HepG2 (cell line): ENCODE results near the gene RABGGTA. TPM values are rescaled to one million over a fixed set of nuclear protein-coding genes. Genes with fewer than 3 reads are reported as not detected.

Source experiments
- ELF1 ChIP-seq: sonication (generic); formaldehyde crosslinking; IDR thresholded peaks from 2 replicates; pipeline ENCODE4 v1.4.0; 2020; ENCODE audit warnings: missing genetic modification reagents
- NR2F1 ChIP-seq, 2 experiments: fragments of 450-650 bp in 1 of 2; formaldehyde crosslinking in 1 of 2; IDR thresholded peaks; 2 replicates each; pipeline versions ENCODE4 v1.5.0 to v1.6.1; 2016 to 2020; ENCODE audit warnings: mild to moderate bottlenecking in 1 of 2, missing compliant biosample characterization in 1 of 2, missing genetic modification reagents in 1 of 2, moderate library complexity in 1 of 2
- PAXIP1 ChIP-seq: sonication (generic); formaldehyde crosslinking; conservative IDR thresholded peaks from 2 replicates; pipeline ENCODE4 v1.4.0; 2020; ENCODE audit warnings: mild to moderate bottlenecking, missing genetic modification reagents, moderate library complexity
- SP5 ChIP-seq: IDR thresholded peaks from 2 replicates; pipeline ENCODE4 v1.6.1; 2016; ENCODE audit warnings: low read depth, borderline replicate concordance
- STAG1 ChIP-seq: sonication (generic); formaldehyde crosslinking; IDR thresholded peaks from 2 replicates; pipeline ENCODE4 v1.4.0; 2020; ENCODE audit warnings: missing genetic modification reagents
- YEATS2 ChIP-seq: sonication (generic); formaldehyde crosslinking; IDR thresholded peaks from 2 replicates; pipeline ENCODE4 v1.4.0; 2020; ENCODE audit warnings: missing genetic modification reagents, borderline replicate concordance
- ZBTB20 ChIP-seq: sonication (generic); formaldehyde crosslinking; IDR thresholded peaks from 2 replicates; pipeline ENCODE4 v1.8.1; 2023; ENCODE audit warnings: missing genetic modification reagents, low read depth, mild to moderate bottlenecking, borderline replicate concordance
- ZBTB8A ChIP-seq: sonication (generic); formaldehyde crosslinking; IDR thresholded peaks from 2 replicates; pipeline ENCODE4 v1.4.0; 2020; ENCODE audit warnings: mild to moderate bottlenecking, low read depth, missing genetic modification reagents, borderline replicate concordance
- ZNF101 ChIP-seq: sonication (generic); formaldehyde crosslinking; IDR thresholded peaks from 2 replicates; pipeline ENCODE4 v1.4.0; 2020; ENCODE audit warnings: mild to moderate bottlenecking, low read depth, missing genetic modification reagents, borderline replicate concordance
- ZNF142 ChIP-seq: sonication (generic); formaldehyde crosslinking; IDR thresholded peaks from 2 replicates; pipeline ENCODE4 v1.4.0; 2020; ENCODE audit warnings: missing genetic modification reagents
- ZNF547 ChIP-seq: sonication (generic); formaldehyde crosslinking; IDR thresholded peaks from 2 replicates; pipeline ENCODE4 v1.5.1; 2020; ENCODE audit warnings: mild to moderate bottlenecking, missing genetic modification reagents
- ZSCAN9 ChIP-seq: IDR thresholded peaks from 2 replicates; pipeline ENCODE4 v1.6.1; 2016; ENCODE audit warnings: borderline replicate concordance
- polyA plus RNA-seq, 8 experiments: library from polyadenylated mRNA; depleted of rRNA in 3 of 8; stranded (reverse) in 7 of 8; unstranded in 1 of 8; fragments of >200 nt; fragmentation: Illumina TruSeq in 4 of 8; extraction: Trizol in 4 of 8; gene quantifications; 2 replicates each; pipeline versions ENCODE4 v1.2.1 to v1.2.3, GENCODE V29; 2011 to 2016; ENCODE audit warnings: low read depth in 4 of 8, missing spikeins in 1 of 8, mixed read lengths in 1 of 8; ENCODE audit not compliant: insufficient read depth in 1 of 8
- total RNA-seq, 5 experiments: library from RNA; depleted of rRNA; stranded (reverse); fragments of >200 nt; fragmentation: Illumina TruSeq; extraction: Trizol; gene quantifications; 2 replicates each; pipeline ENCODE4 v1.2.3, GENCODE V29; 2016; ENCODE audit warnings: low read depth in 1 of 5
- TF ChIP-seq, protein P1 (sequence below), 2 experiments: IDR thresholded peaks; 2 replicates each; pipeline ENCODE4 v1.6.1; 2011 to 2012; ENCODE audit warnings: low read length in 2 of 2, borderline replicate concordance in 1 of 2, low read depth in 1 of 2, mild to moderate bottlenecking in 1 of 2, moderate library complexity in 1 of 2

RABGGTA gene
- total and polyA plus RNA-seq, 2 of the 13 experiments (the other 11 are each of a cell fraction or from before 2014, with no cell fraction given), result 57.9 to 90.8 TPM

GRCh38 chr14:24252289-24253124, 18.9 kb downstream of the RABGGTA start (continued):
- TF ChIP-seq ZNF142 (peak; percentile 31; the same call in 1 of the 2 replicates), ZNF547 (CRISPR knock-in tag) (0 out of 2 replicates have a peak, but pooled peaks have one; percentile 13), ZNF101 (CRISPR knock-in tag) (peak; percentile 89; the same call in 1 of the 2 replicates), YEATS2 (peak; percentile 71; the same call in 1 of the 2 replicates), ZBTB8A (CRISPR knock-in tag) (no peak), ELF1 (CRISPR knock-in tag) (peak; percentile 23; the same call in 1 of the 2 replicates), ZSCAN9 (0 out of 2 replicates have a peak, but pooled peaks have one; percentile 63), NR2F1 (CRISPR knock-in tag; IDR thresholded peaks at IDR 0.05) (peak in 1 of 2 experiments; percentile 27; a peak in 1 of 4 replicates), ZBTB20 (peak; percentile 87; the same call in 1 of the 2 replicates), SP5 (0 out of 2 replicates have a peak, but pooled peaks have one; percentile 15), STAG1 (CRISPR knock-in tag) (0 out of 2 replicates have a peak, but pooled peaks have one; percentile 3), PAXIP1 (CRISPR knock-in tag) (peak; percentile 94)
- TF ChIP-seq, protein P1, sequence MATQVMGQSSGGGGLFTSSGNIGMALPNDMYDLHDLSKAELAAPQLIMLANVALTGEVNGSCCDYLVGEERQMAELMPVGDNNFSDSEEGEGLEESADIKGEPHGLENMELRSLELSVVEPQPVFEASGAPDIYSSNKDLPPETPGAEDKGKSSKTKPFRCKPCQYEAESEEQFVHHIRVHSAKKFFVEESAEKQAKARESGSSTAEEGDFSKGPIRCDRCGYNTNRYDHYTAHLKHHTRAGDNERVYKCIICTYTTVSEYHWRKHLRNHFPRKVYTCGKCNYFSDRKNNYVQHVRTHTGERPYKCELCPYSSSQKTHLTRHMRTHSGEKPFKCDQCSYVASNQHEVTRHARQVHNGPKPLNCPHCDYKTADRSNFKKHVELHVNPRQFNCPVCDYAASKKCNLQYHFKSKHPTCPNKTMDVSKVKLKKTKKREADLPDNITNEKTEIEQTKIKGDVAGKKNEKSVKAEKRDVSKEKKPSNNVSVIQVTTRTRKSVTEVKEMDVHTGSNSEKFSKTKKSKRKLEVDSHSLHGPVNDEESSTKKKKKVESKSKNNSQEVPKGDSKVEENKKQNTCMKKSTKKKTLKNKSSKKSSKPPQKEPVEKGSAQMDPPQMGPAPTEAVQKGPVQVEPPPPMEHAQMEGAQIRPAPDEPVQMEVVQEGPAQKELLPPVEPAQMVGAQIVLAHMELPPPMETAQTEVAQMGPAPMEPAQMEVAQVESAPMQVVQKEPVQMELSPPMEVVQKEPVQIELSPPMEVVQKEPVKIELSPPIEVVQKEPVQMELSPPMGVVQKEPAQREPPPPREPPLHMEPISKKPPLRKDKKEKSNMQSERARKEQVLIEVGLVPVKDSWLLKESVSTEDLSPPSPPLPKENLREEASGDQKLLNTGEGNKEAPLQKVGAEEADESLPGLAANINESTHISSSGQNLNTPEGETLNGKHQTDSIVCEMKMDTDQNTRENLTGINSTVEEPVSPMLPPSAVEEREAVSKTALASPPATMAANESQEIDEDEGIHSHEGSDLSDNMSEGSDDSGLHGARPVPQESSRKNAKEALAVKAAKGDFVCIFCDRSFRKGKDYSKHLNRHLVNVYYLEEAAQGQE (IDR thresholded peaks at IDR 0.05; ENCODE audit: borderline replicate concordance in 1 of 2, low read depth in 1 of 2, low read length in 2 of 2), result no peak; a peak in 1 of 4 replicates
